SJCRH30 (cell line): ENCODE data around the gene PLCH1. TPM values are rescaled to one million over a fixed set of nuclear protein-coding genes. Genes with fewer than 3 reads are reported as not detected.

Source experiments
- DNase-seq, 2 experiments: peaks; one replicate each; pipeline ENCODE4 v3.0.0-alpha.2; 2015 to 2020
- H3K27ac ChIP-seq: fragments of 250-450 bp; sonication (Bioruptor Pico); 2 replicates; pipeline ENCODE4 v1.5.1; 2020; ENCODE audit warnings: mild to moderate bottlenecking, moderate library complexity
- H3K27me3 ChIP-seq: fragments of 250-450 bp; sonication (Bioruptor Pico); 2 replicates; pipeline ENCODE4 v1.5.1; 2020; ENCODE audit warnings: mild to moderate bottlenecking, moderate library complexity
- H3K36me3 ChIP-seq: fragments of 250-450 bp; sonication (Bioruptor Pico); 2 replicates; pipeline ENCODE4 v1.5.1; 2020; ENCODE audit warnings: mild to moderate bottlenecking, moderate library complexity
- H3K4me1 ChIP-seq: fragments of 250-450 bp; sonication (Bioruptor Pico); 2 replicates; pipeline ENCODE4 v1.5.1; 2020; ENCODE audit warnings: mild to moderate bottlenecking, moderate library complexity
- H3K4me3 ChIP-seq: fragments of 250-450 bp; sonication (Bioruptor Pico); 2 replicates; pipeline ENCODE4 v1.5.1; 2020; ENCODE audit warnings: mild to moderate bottlenecking, moderate library complexity
- H3K9me3 ChIP-seq: fragments of 250-450 bp; sonication (Bioruptor Pico); replicated peaks from 2 replicates; pipeline ENCODE4 v1.5.1; 2020; ENCODE audit warnings: mild to moderate bottlenecking, moderate library complexity
- total RNA-seq: library from RNA; depleted of rRNA; stranded (reverse); fragments of >200 nt; shearing (Covaris generic); gene quantifications from 2 replicates; pipeline ENCODE4 v1.2.3, GENCODE V29; 2014; rRNA removed

PLCH1 gene
- 0.46 and 0.61 TPM in 2 replicates for total RNA-seq

GRCh38 chr3:155744626-155745324, at the start of gene PLCH1:
PLCH1 (minus strand) TSS chr3:155745071; CDS start chr3:155704224, 40,847 bp downstream.
- DNase-seq: peak; percentile 72
- Histone ChIP-seq H3K9me3 (no peaks in the 10 kb centered on the region), H3K4me3 (peak within 1 kb of the TSS; percentile 62), H3K27me3 (no peaks in the 10 kb centered on the region), H3K36me3 (no peaks in the 10 kb centered on the region), H3K27ac (no peak within 1 kb of the TSS), H3K4me1 (peaks cover 11% of the 10 kb centered on the region; the same call in 1 of the 2 replicates)

GRCh38 chr3:155792532-155792931, 47.7 kb upstream of the PLCH1 start:
- H3K4me1 ChIP-seq: no peaks in the 10 kb centered on the region
- no peaks in the 10 kb centered on the region for H3K27me3 ChIP-seq
- H3K36me3 ChIP-seq: no peaks in the 10 kb centered on the region
- no peak overlapping the region for H3K4me3 ChIP-seq
- DNase-seq: no peak
- no peaks in the 10 kb centered on the region for H3K9me3 ChIP-seq
- no peak overlapping the region for H3K27ac ChIP-seq

GRCh38 chr3:155791190-155791589, 46.3 kb upstream of the PLCH1 start:
- DNase-seq: no peak
- Histone ChIP-seq H3K36me3 (no peaks in the 10 kb centered on the region), H3K9me3 (no peaks in the 10 kb centered on the region), H3K4me3 (no peak overlapping the region), H3K27ac (no peak overlapping the region), H3K4me1 (no peaks in the 10 kb centered on the region), H3K27me3 (no peaks in the 10 kb centered on the region)

GRCh38 chr3:155790272-155790925, 45.5 kb upstream of the PLCH1 start:
- Histone ChIP-seq H3K27ac (no peak overlapping the region), H3K27me3 (no peaks in the 10 kb centered on the region), H3K36me3 (no peaks in the 10 kb centered on the region), H3K9me3 (no peaks in the 10 kb centered on the region), H3K4me3 (no peak overlapping the region), H3K4me1 (no peaks in the 10 kb centered on the region)
- DNase-seq: no peak

- H3K9me3 ChIP-seq: no peaks in the 10 kb centered on the region
- H3K4me3 ChIP-seq: no peak overlapping the region
- no peaks in the 10 kb centered on the region for H3K27me3 ChIP-seq
- H3K36me3 ChIP-seq: no peaks in the 10 kb centered on the region
- no peak overlapping the region for H3K27ac ChIP-seq
- H3K4me1 ChIP-seq: no peaks in the 10 kb centered on the region
- no peak for DNase-seq
These were observed 40.9 kb upstream of the PLCH1 start for GRCh38 chr3:155785662-155786295.

- Histone ChIP-seq H3K4me1 (no peaks in the 10 kb centered on the region), H3K27ac (no peak overlapping the region), H3K9me3 (no peaks in the 10 kb centered on the region), H3K4me3 (no peak overlapping the region), H3K27me3 (no peaks in the 10 kb centered on the region), H3K36me3 (no peaks in the 10 kb centered on the region)
- no peak for DNase-seq
These were observed 37.6 kb upstream of the PLCH1 start for GRCh38 chr3:155782390-155782953.

GRCh38 chr3:155780291-155780690, 35.4 kb upstream of the PLCH1 start:
- no peaks in the 10 kb centered on the region for H3K27me3 ChIP-seq
- no peak overlapping the region for H3K4me3 ChIP-seq

GRCh38 chr3:155778462-155778861, 33.6 kb upstream of the PLCH1 start:
- Histone ChIP-seq H3K4me1 (no peaks in the 10 kb centered on the region), H3K27ac (no peak overlapping the region), H3K36me3 (no peaks in the 10 kb centered on the region; the same call in 1 of the 2 replicates), H3K4me3 (no peak overlapping the region), H3K9me3 (no peaks in the 10 kb centered on the region), H3K27me3 (no peaks in the 10 kb centered on the region)
- DNase-seq: no peak

More at GRCh38 chr3:155780291-155780690, 35.4 kb upstream of the PLCH1 start:
- H3K9me3 ChIP-seq: no peaks in the 10 kb centered on the region
- no peaks in the 10 kb centered on the region for H3K4me1 ChIP-seq
- H3K27ac ChIP-seq: no peak overlapping the region
- DNase-seq: no peak
- H3K36me3 ChIP-seq: no peaks in the 10 kb centered on the region; the same call in 1 of the 2 replicates

GRCh38 chr3:155772801-155773200, 27.9 kb upstream of the PLCH1 start:
- no peak overlapping the region for H3K4me3 ChIP-seq
- no peaks in the 10 kb centered on the region; the same call in 1 of the 2 replicates for H3K36me3 ChIP-seq
- no peaks in the 10 kb centered on the region for H3K27me3 ChIP-seq
- no peaks in the 10 kb centered on the region for H3K9me3 ChIP-seq
- H3K4me1 ChIP-seq: no peaks in the 10 kb centered on the region
- H3K27ac ChIP-seq: no peak overlapping the region
- DNase-seq: no peak

GRCh38 chr3:155771126-155771525, 26.3 kb upstream of the PLCH1 start:
- Histone ChIP-seq H3K4me3 (no peak overlapping the region), H3K4me1 (no peaks in the 10 kb centered on the region), H3K27me3 (no peaks in the 10 kb centered on the region), H3K9me3 (no peaks in the 10 kb centered on the region), H3K36me3 (no peaks in the 10 kb centered on the region; the same call in 1 of the 2 replicates), H3K27ac (no peak overlapping the region)
- DNase-seq: no peak

- Histone ChIP-seq H3K4me1 (no peaks in the 10 kb centered on the region), H3K9me3 (no peaks in the 10 kb centered on the region), H3K4me3 (no peak overlapping the region), H3K27me3 (no peaks in the 10 kb centered on the region), H3K27ac (no peak overlapping the region), H3K36me3 (no peaks in the 10 kb centered on the region)
- no peak for DNase-seq
These were observed 21.3 kb upstream of the PLCH1 start for GRCh38 chr3:155766206-155766605.

- Histone ChIP-seq H3K27me3 (no peaks in the 10 kb centered on the region), H3K36me3 (no peaks in the 10 kb centered on the region), H3K4me3 (no peak overlapping the region), H3K4me1 (no peaks in the 10 kb centered on the region), H3K27ac (no peak overlapping the region), H3K9me3 (no peaks in the 10 kb centered on the region)
- no peak for DNase-seq
These were observed 19.1 kb upstream of the PLCH1 start for GRCh38 chr3:155763870-155764463.

- H3K9me3 ChIP-seq: no peaks in the 10 kb centered on the region
- H3K4me1 ChIP-seq: no peaks in the 10 kb centered on the region
- no peak overlapping the region for H3K27ac ChIP-seq
- no peaks in the 10 kb centered on the region for H3K27me3 ChIP-seq
- no peak overlapping the region for H3K4me3 ChIP-seq
- no peak for DNase-seq
- H3K36me3 ChIP-seq: no peaks in the 10 kb centered on the region
These were observed 15.8 kb upstream of the PLCH1 start for GRCh38 chr3:155760653-155761052.

- Histone ChIP-seq H3K9me3 (no peaks in the 10 kb centered on the region), H3K27me3 (no peaks in the 10 kb centered on the region), H3K27ac (no peak overlapping the region), H3K4me1 (no peaks in the 10 kb centered on the region), H3K36me3 (no peaks in the 10 kb centered on the region), H3K4me3 (no peak overlapping the region)
- no peak for DNase-seq
These were observed 12.7 kb upstream of the PLCH1 start for GRCh38 chr3:155757577-155757976.
